HFFc6 (cell line): ENCODE results near the gene FZR1. TPM values are rescaled to one million over a fixed set of nuclear protein-coding genes. Genes with fewer than 3 reads are reported as not detected.
A peak's percentile ranks its signal among the peaks of the same experiment; 100 is the strongest.

Source experiments
- DNase-seq: peaks from one replicate; pipeline ENCODE4 v3.0.0-alpha.2; 2018
- H3K27ac Mint-ChIP-seq: 2 replicates; pipeline ENCODE4 v1.8.0; 2020; ENCODE audit warnings: mild to moderate bottlenecking, mixed read lengths
- H3K27me3 Mint-ChIP-seq: 2 replicates; pipeline ENCODE4 v1.8.0; 2021; ENCODE audit warnings: mild to moderate bottlenecking, moderate library complexity, mixed read lengths; ENCODE audit not compliant: insufficient read depth
- H3K36me3 Mint-ChIP-seq: 2 replicates; pipeline ENCODE4 v1.8.0; 2021; ENCODE audit warnings: low read depth, mixed read lengths
- H3K4me1 Mint-ChIP-seq: 2 replicates; pipeline ENCODE4 v1.8.0; 2020; ENCODE audit warnings: low read depth, mixed read lengths
- H3K4me3 Mint-ChIP-seq: 2 replicates; pipeline ENCODE4 v1.8.0; 2020; ENCODE audit warnings: mild to moderate bottlenecking, moderate library complexity, mixed read lengths
- H3K9me3 Mint-ChIP-seq: 2 replicates; pipeline ENCODE4 v1.8.0; 2020; ENCODE audit warnings: mild to moderate bottlenecking, mixed read lengths
- CTCF ChIP-seq: fragments of 200-600 bp; sonication (generic); IDR thresholded peaks from 2 replicates; pipeline ENCODE4 v1.5.0; 2021; ENCODE audit warnings: antibody characterized with exemption, mild to moderate bottlenecking
- total RNA-seq, 6 experiments: library from RNA; stranded (reverse); fragmentation: NEBNext Ultra II Directional; extraction: Animal tissue kit (Norgen Biotek cat#: 25700); gene quantifications; 2 replicates in 1 of 6; 3 replicates in 5 of 6; pipeline ENCODE4 v1.2.3, GENCODE V29; 2021

FZR1 gene
- total RNA-seq, 6 experiments from 2014 or later, result 43.9 to 56.8 (median 46.0) TPM

DNA sequence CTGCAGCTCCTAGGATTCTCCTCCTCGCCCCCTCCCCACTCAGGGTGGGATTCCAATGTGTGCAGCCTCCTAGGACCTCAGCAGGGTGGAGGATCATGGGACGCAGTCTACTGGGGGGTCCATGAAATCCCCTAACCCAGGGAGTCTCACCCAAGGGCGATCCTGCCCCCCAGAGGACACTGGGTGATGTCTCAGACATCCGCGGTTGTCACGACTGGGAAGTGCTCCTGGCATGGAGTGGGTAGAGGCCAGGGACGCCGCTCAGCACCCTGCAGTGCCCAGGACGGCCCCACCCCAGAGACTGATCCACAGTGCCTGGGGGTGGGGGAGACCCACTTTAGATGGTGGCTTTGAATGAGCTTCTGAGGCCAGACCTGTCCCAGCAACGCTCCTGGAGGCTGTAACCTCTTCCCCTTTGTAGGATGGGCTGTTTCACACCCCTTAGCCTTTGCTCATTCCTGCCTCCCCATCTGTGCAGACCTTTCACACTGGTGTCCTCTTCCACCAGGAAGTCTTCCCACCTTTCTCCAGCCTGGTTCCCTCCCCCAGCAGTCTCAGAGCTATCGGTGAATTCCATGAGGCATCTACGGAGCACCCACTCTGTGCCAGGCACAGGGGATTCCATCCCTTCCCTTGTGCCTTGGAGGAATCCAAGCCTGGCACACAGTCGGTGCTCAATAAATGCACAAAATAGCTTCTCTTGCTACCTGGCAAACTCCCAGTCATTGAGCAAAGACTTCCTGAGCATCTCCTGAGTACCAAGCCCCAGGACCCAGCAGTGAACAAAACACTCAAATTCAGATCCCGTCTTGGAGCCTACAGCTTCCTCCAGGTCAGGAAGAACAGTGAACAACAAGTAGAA is 36.2 kb upstream of the FZR1 start:
- no peak for DNase-seq
- H3K4me3 Mint-ChIP-seq, result no peak overlapping the region
- peak; percentile 38; the same call in 1 of the 2 replicates for TF ChIP-seq CTCF
- H3K9me3 Mint-ChIP-seq, result peaks cover 8% of the 10 kb centered on the region
- peaks cover 35% of the 10 kb centered on the region for H3K27me3 Mint-ChIP-seq
- peaks cover 16% of the 10 kb centered on the region for H3K36me3 Mint-ChIP-seq
- peak overlapping the region; percentile 22; the same call in 1 of the 2 replicates for H3K27ac Mint-ChIP-seq
- H3K4me1 Mint-ChIP-seq, result peaks cover 12% of the 10 kb centered on the region

GRCh38 chr19:3470500-3471128 is 35.5 kb upstream of the FZR1 start:
- Mint-ChIP-seq H3K4me1 (peaks cover 12% of the 10 kb centered on the region), H3K9me3 (peaks cover 8% of the 10 kb centered on the region), H3K4me3 (peak overlapping the region; percentile 2), H3K27ac (peak overlapping the region; percentile 22; the same call in 1 of the 2 replicates), H3K27me3 (peaks cover 30% of the 10 kb centered on the region), H3K36me3 (peaks cover 16% of the 10 kb centered on the region)
- TF ChIP-seq CTCF, result no peak
- DNase-seq, result no peak

DNA sequence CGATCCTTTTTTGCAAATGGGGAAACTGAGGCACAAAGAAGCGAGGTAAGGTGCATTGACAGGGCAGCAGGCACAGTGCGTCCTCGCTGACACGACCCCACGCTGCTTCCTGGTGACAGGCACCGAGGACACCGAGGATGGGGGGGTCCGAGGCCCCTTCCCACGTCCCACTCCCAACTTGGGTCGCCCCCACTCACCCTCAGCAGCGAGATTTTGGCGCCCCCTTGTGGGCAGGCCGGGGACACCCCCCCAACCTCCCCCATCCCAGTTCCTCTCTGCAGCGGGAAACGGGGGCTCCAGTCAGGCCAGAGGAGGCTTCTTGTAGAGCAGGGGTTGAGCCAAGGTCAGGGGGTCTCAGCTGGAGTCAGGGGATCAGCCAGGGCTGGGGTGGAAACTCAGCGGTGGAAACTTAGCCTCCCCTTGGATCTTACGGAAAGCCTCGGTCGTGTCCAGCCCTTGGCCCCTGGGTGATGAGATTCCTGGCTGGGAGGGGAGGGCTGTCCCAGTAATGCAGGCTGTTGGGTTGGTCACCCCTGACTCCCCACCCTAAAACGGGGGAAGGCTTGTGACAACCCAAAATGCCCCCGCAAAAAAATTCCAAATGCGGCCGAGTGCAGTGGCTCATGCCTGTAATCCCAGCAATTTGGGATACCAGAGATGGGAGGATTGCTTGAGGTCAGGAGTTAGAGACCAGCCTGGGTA is 34.0 kb upstream of the FZR1 start:
- peaks cover 12% of the 10 kb centered on the region for H3K4me1 Mint-ChIP-seq
- peaks cover 10% of the 10 kb centered on the region for H3K36me3 Mint-ChIP-seq
- no peak for DNase-seq
- H3K27ac Mint-ChIP-seq, result no peak overlapping the region
- peak; percentile 97 for TF ChIP-seq CTCF
- H3K27me3 Mint-ChIP-seq, result peaks cover 29% of the 10 kb centered on the region
- peaks cover 8% of the 10 kb centered on the region for H3K9me3 Mint-ChIP-seq
- no peak overlapping the region for H3K4me3 Mint-ChIP-seq

DNA sequence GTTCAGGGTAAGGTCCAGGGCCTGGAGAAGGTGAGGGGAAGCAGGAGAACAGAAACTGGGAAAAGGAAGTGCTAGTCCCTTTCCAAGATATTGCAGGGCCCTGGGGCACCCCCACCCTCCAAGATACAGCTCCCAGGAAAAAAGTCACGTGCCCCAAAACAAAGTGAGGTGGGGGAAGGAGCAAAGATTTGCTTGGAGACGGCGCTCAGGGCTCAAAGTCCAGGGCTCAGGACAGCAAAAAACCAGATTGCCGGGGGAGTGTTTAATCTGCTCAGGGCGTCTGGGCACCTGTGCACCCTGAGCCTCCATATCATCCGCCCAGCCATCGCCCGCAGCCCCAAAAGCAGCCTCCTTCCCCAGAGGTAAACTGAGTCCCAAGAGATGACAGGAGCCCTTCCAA is 32.1 kb upstream of the FZR1 start:
- TF ChIP-seq CTCF, result no peak
- no peaks in the 10 kb centered on the region for H3K36me3 Mint-ChIP-seq
- H3K9me3 Mint-ChIP-seq, result no peaks in the 10 kb centered on the region
- no peak overlapping the region for H3K4me3 Mint-ChIP-seq
- H3K4me1 Mint-ChIP-seq, result peaks cover 6% of the 10 kb centered on the region
- H3K27ac Mint-ChIP-seq, result peak overlapping the region; percentile 19; the same call in 1 of the 2 replicates
- no peak for DNase-seq
- H3K27me3 Mint-ChIP-seq, result peaks cover 25% of the 10 kb centered on the region

DNA sequence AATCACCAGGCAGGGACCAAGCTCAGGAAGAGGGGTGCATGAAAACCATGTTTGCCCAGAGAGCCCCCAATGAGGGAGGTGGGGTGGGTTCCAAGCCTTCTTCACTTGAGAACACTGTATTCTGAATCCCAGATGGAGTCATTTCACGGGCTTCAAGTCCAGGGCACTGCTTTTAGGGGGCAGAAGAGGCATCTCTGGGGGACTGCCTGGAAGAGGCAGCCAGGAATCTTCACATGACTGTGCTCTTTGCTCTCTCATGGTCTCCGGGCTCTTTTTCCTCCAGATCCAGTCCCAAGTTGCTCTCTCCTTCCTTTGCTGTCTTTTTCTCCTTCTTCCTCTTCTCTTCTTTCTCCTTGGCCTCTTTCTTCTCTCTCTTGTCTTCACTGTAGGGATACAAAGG is 31.5 kb upstream of the FZR1 start:
- no peaks in the 10 kb centered on the region for H3K36me3 Mint-ChIP-seq
- H3K27ac Mint-ChIP-seq, result no peak overlapping the region
- H3K4me1 Mint-ChIP-seq, result peaks cover 6% of the 10 kb centered on the region
- TF ChIP-seq CTCF, result no peak
- H3K4me3 Mint-ChIP-seq, result no peak overlapping the region
- peaks cover 22% of the 10 kb centered on the region for H3K27me3 Mint-ChIP-seq
- DNase-seq, result no peak
- H3K9me3 Mint-ChIP-seq, result no peaks in the 10 kb centered on the region
